ENCODE data around the gene MAFF. TPM values are rescaled to one million over a fixed set of nuclear protein-coding genes. Genes with fewer than 3 reads are reported as not detected.

Gene MAFF
- total and polyA plus RNA-seq, 4 donors: 57.4 to 145 (median 80.0) TPM

- no peak for DNase-seq
- Histone ChIP-seq H3K27me3 (ENCODE audit: control insufficient read depth in 1 of 2, insufficient read depth in 2 of 2, low read length in 1 of 2) (no peaks in the 10 kb centered on the region), H3K4me1 (ENCODE audit: control insufficient read depth in 1 of 2, insufficient read depth in 2 of 2, low read length in 2 of 2) (peaks cover 0 to 5% of the 10 kb centered on the region in 2 donors), H3K4me3 (ENCODE audit: low read length in 2 of 2) (no peak overlapping the region), H3K9me3 (ENCODE audit: control insufficient read depth, low read length) (no peaks in the 10 kb centered on the region), H3K27ac (ENCODE audit: low read depth in 1 of 2, low read length in 2 of 2) (no peak overlapping the region), H3K36me3 (ENCODE audit: control insufficient read depth in 1 of 2, insufficient read depth in 2 of 2, low read length in 1 of 2) (no peaks in the 10 kb centered on the region)
- WGBS, 2 donors: 77 to 78% methylated on average over 4 of the region's 4 CpGs
- intact Hi-C loops (cut with DNase I): no loop called here
- no peak for ATAC-seq (ENCODE audit: low FRiP score)
Measured at GRCh38 chr22:38244106-38244505, 42.3 kb downstream of the MAFF start.

- Histone ChIP-seq H3K27me3 (ENCODE audit: control insufficient read depth in 1 of 2, insufficient read depth in 2 of 2, low read length in 1 of 2) (no peaks in the 10 kb centered on the region), H3K27ac (ENCODE audit: low read depth in 1 of 2, low read length in 2 of 2) (peak overlapping the region in 1 of 2 donors; percentile 89), H3K4me3 (ENCODE audit: low read length in 2 of 2) (no peak overlapping the region), H3K4me1 (ENCODE audit: control insufficient read depth in 1 of 2, insufficient read depth in 2 of 2, low read length in 2 of 2) (peaks cover 0 to 5% of the 10 kb centered on the region in 2 donors), H3K36me3 (ENCODE audit: control insufficient read depth in 1 of 2, insufficient read depth in 2 of 2, low read length in 1 of 2) (no peaks in the 10 kb centered on the region), H3K9me3 (ENCODE audit: control insufficient read depth, low read length) (no peaks in the 10 kb centered on the region)
- intact Hi-C loops (cut with DNase I): no loop called here
- ATAC-seq (ENCODE audit: low FRiP score) (no peak), DNase-seq (no peak)
- 50 to 52% methylated on average over 19 of the region's 19 CpGs for WGBS, 2 donors
Measured at GRCh38 chr22:38246046-38246658, 44.4 kb downstream of the MAFF start.

GRCh38 chr22:38246692-38247091 is 44.9 kb downstream of the MAFF start:
- Histone ChIP-seq H3K36me3 (ENCODE audit: control insufficient read depth in 1 of 2, insufficient read depth in 2 of 2, low read length in 1 of 2) (no peaks in the 10 kb centered on the region), H3K27ac (ENCODE audit: low read depth in 1 of 2, low read length in 2 of 2) (peak overlapping the region in 1 of 2 donors; percentile 89), H3K27me3 (ENCODE audit: control insufficient read depth in 1 of 2, insufficient read depth in 2 of 2, low read length in 1 of 2) (no peaks in the 10 kb centered on the region), H3K9me3 (ENCODE audit: control insufficient read depth, low read length) (no peaks in the 10 kb centered on the region), H3K4me3 (ENCODE audit: low read length in 2 of 2) (no peak overlapping the region), H3K4me1 (ENCODE audit: control insufficient read depth in 1 of 2, insufficient read depth in 2 of 2, low read length in 2 of 2) (peaks cover 0 to 5% of the 10 kb centered on the region in 2 donors)
- ATAC-seq (ENCODE audit: low FRiP score) (peak; percentile 87), DNase-seq (peak; percentile 85 to 91)
- intact Hi-C loops (cut with DNase I): no loop called here
- WGBS, 2 donors: 3 to 4% methylated on average over 4 to 5 of the region's 5 CpGs

GRCh38 chr22:38247713-38248112 is 45.9 kb downstream of the MAFF start:
- ATAC-seq (ENCODE audit: low FRiP score): no peak
- Histone ChIP-seq H3K36me3 (ENCODE audit: control insufficient read depth in 1 of 2, insufficient read depth in 2 of 2, low read length in 1 of 2) (no peaks in the 10 kb centered on the region), H3K4me1 (ENCODE audit: control insufficient read depth in 1 of 2, insufficient read depth in 2 of 2, low read length in 2 of 2) (peaks cover 0 to 5% of the 10 kb centered on the region in 2 donors), H3K27ac (ENCODE audit: low read depth in 1 of 2, low read length in 2 of 2) (peak overlapping the region in 1 of 2 donors; percentile 89), H3K27me3 (ENCODE audit: control insufficient read depth in 1 of 2, insufficient read depth in 2 of 2, low read length in 1 of 2) (no peaks in the 10 kb centered on the region), H3K9me3 (ENCODE audit: control insufficient read depth, low read length) (no peaks in the 10 kb centered on the region), H3K4me3 (ENCODE audit: low read length in 2 of 2) (no peak overlapping the region)
- intact Hi-C loops (cut with DNase I): no loop called here
- WGBS, 2 donors: 86 to 89% methylated on average over 12 of the region's 12 CpGs
- DNase-seq: no peak

- Histone ChIP-seq H3K36me3 (ENCODE audit: control insufficient read depth in 1 of 2, insufficient read depth in 2 of 2, low read length in 1 of 2) (no peaks in the 10 kb centered on the region), H3K9me3 (ENCODE audit: control insufficient read depth, low read length) (no peaks in the 10 kb centered on the region), H3K4me3 (ENCODE audit: low read length in 2 of 2) (no peak overlapping the region), H3K4me1 (ENCODE audit: control insufficient read depth in 1 of 2, insufficient read depth in 2 of 2, low read length in 2 of 2) (peaks cover 0 to 5% of the 10 kb centered on the region in 2 donors), H3K27me3 (ENCODE audit: control insufficient read depth in 1 of 2, insufficient read depth in 2 of 2, low read length in 1 of 2) (no peaks in the 10 kb centered on the region), H3K27ac (ENCODE audit: low read depth in 1 of 2, low read length in 2 of 2) (no peak overlapping the region)
- intact Hi-C loops (cut with DNase I): no loop called here
- ATAC-seq (ENCODE audit: low FRiP score): no peak
- WGBS, 2 donors: 97 to 99% methylated on average over 6 of the region's 6 CpGs
- no peak for DNase-seq
Measured at GRCh38 chr22:38248280-38248679, 46.5 kb downstream of the MAFF start.

GRCh38 chr22:38249301-38249700 is 47.5 kb downstream of the MAFF start:
- 98 to 99% methylated on average over 3 of the region's 3 CpGs for WGBS, 2 donors
- Histone ChIP-seq H3K4me3 (ENCODE audit: low read length in 2 of 2) (no peak overlapping the region), H3K9me3 (ENCODE audit: control insufficient read depth, low read length) (no peaks in the 10 kb centered on the region), H3K4me1 (ENCODE audit: control insufficient read depth in 1 of 2, insufficient read depth in 2 of 2, low read length in 2 of 2) (peaks cover 0 to 5% of the 10 kb centered on the region in 2 donors), H3K36me3 (ENCODE audit: control insufficient read depth in 1 of 2, insufficient read depth in 2 of 2, low read length in 1 of 2) (no peaks in the 10 kb centered on the region), H3K27ac (ENCODE audit: low read depth in 1 of 2, low read length in 2 of 2) (no peak overlapping the region), H3K27me3 (ENCODE audit: control insufficient read depth in 1 of 2, insufficient read depth in 2 of 2, low read length in 1 of 2) (no peaks in the 10 kb centered on the region)
- DNase-seq (no peak), ATAC-seq (ENCODE audit: low FRiP score) (no peak)
- intact Hi-C loops (cut with DNase I): no loop called here

- Histone ChIP-seq H3K4me3 (ENCODE audit: low read length in 2 of 2) (no peak overlapping the region), H3K9me3 (ENCODE audit: control insufficient read depth, low read length) (no peaks in the 10 kb centered on the region), H3K27ac (ENCODE audit: low read depth in 1 of 2, low read length in 2 of 2) (no peak overlapping the region), H3K36me3 (ENCODE audit: control insufficient read depth in 1 of 2, insufficient read depth in 2 of 2, low read length in 1 of 2) (no peaks in the 10 kb centered on the region), H3K4me1 (ENCODE audit: control insufficient read depth in 1 of 2, insufficient read depth in 2 of 2, low read length in 2 of 2) (peaks cover 0 to 5% of the 10 kb centered on the region in 2 donors), H3K27me3 (ENCODE audit: control insufficient read depth in 1 of 2, insufficient read depth in 2 of 2, low read length in 1 of 2) (no peaks in the 10 kb centered on the region)
- 75 to 77% methylated on average over 25 of the region's 25 CpGs for WGBS, 2 donors
- DNase-seq (no peak), ATAC-seq (ENCODE audit: low FRiP score) (no peak)
- intact Hi-C loops (cut with DNase I): no loop called here
Measured at GRCh38 chr22:38249803-38250642, 48.2 kb downstream of the MAFF start.

- Histone ChIP-seq H3K27me3 (ENCODE audit: control insufficient read depth in 1 of 2, insufficient read depth in 2 of 2, low read length in 1 of 2) (no peaks in the 10 kb centered on the region), H3K4me3 (ENCODE audit: low read length in 2 of 2) (no peak overlapping the region), H3K36me3 (ENCODE audit: control insufficient read depth in 1 of 2, insufficient read depth in 2 of 2, low read length in 1 of 2) (no peaks in the 10 kb centered on the region), H3K9me3 (ENCODE audit: control insufficient read depth, low read length) (no peaks in the 10 kb centered on the region), H3K27ac (ENCODE audit: low read depth in 1 of 2, low read length in 2 of 2) (no peak overlapping the region), H3K4me1 (ENCODE audit: control insufficient read depth in 1 of 2, insufficient read depth in 2 of 2, low read length in 2 of 2) (peaks cover 0 to 5% of the 10 kb centered on the region in 2 donors)
- DNase-seq: no peak
- intact Hi-C loops (cut with DNase I): no loop called here
- 41 to 46% methylated on average over 13 of the region's 13 CpGs for WGBS, 2 donors
- ATAC-seq (ENCODE audit: low FRiP score): no peak
Measured at GRCh38 chr22:38250643-38251340, 49.0 kb downstream of the MAFF start.

Data from aorta (tissue), 5 donors.